ENCODE data around the gene NFIB.

- TF ChIP-seq EZH2 (IDR thresholded peaks at IDR 0.05; ENCODE audit: low read depth) (no peak), CTCF (conservative IDR thresholded peaks at IDR 0.05) (no peak)
These were observed 116.5 kb downstream of the NFIB start for GRCh38 chr9:14197325-14197858.

Measured in PC-9 (cell line).